GM23338 (cell line): ENCODE results near the gene VEGFB. TPM values are rescaled to one million over a fixed set of nuclear protein-coding genes. Genes with fewer than 3 reads are reported as not detected.

Experiments used
- ATAC-seq: fragments of 200-7000 bp; cut with Tn5 transposase; 3 replicates; pipeline ENCODE4 v1.9.1; 2020
- DNase-seq: peaks from one replicate; pipeline ENCODE4 v3.0.0-alpha.2; 2015; ENCODE audit warnings: low spot score
- H2AFZ ChIP-seq: fragments of 200-600 bp; sonication (generic); 2 replicates; pipeline ENCODE4 v1.8.0; 2016; ENCODE audit warnings: antibody characterized with exemption, mild to moderate bottlenecking, moderate library complexity
- H3F3A ChIP-seq: fragments of 200-600 bp; sonication (generic); replicated peaks from 2 replicates; pipeline ENCODE4 v1.8.0; 2017; ENCODE audit warnings: antibody characterized with exemption, mixed run types, low read depth
- H3K27ac ChIP-seq: fragments of 200-600 bp; sonication (generic); 2 replicates; pipeline ENCODE4 v1.6.1; 2016; ENCODE audit warnings: low read depth
- H3K27me3 ChIP-seq: fragments of 200-600 bp; sonication (generic); 2 replicates; pipeline ENCODE4 v1.8.0; 2016; ENCODE audit warnings: mild to moderate bottlenecking, mixed run types, moderate library complexity; ENCODE audit not compliant: insufficient read depth
- H3K36me3 ChIP-seq: fragments of 200-600 bp; sonication (generic); 2 replicates; pipeline ENCODE4 v1.8.0; 2016; ENCODE audit warnings: mild to moderate bottlenecking; ENCODE audit not compliant: insufficient read depth
- H3K4me1 ChIP-seq: fragments of 200-600 bp; sonication (generic); 2 replicates; pipeline ENCODE4 v1.8.0; 2016; ENCODE audit warnings: mild to moderate bottlenecking, moderate library complexity; ENCODE audit not compliant: insufficient read depth
- H3K4me2 ChIP-seq: fragments of 200-600 bp; sonication (generic); 2 replicates; pipeline ENCODE4 v1.7.1; 2017; ENCODE audit warnings: mixed run types
- H3K4me3 ChIP-seq: fragments of 200-600 bp; sonication (generic); 2 replicates; pipeline ENCODE4 v1.6.1; 2016; ENCODE audit warnings: mixed run types
- H3K79me2 ChIP-seq: fragments of 200-600 bp; sonication (generic); replicated peaks from 2 replicates; pipeline ENCODE4 v1.8.0; 2017; ENCODE audit warnings: mild to moderate bottlenecking; ENCODE audit not compliant: insufficient read depth
- H3K9me2 ChIP-seq: fragments of 200-600 bp; sonication (generic); 2 replicates; pipeline ENCODE4 v1.8.0; 2017; ENCODE audit not compliant: insufficient read depth
- H4K20me1 ChIP-seq: fragments of 200-600 bp; sonication (generic); replicated peaks from 2 replicates; pipeline ENCODE4 v1.8.0; 2017; ENCODE audit warnings: mild to moderate bottlenecking; ENCODE audit not compliant: insufficient read depth
- H3K27ac Mint-ChIP-seq: 2 replicates; pipeline ENCODE4 v1.8.0; 2020; ENCODE audit warnings: inconsistent platforms, mild to moderate bottlenecking, moderate library complexity, mixed read lengths
- H3K27me3 Mint-ChIP-seq: 3 replicates; pipeline ENCODE4 v1.8.0; 2022; ENCODE audit warnings: low read depth, mild to moderate bottlenecking, moderate library complexity, mixed read lengths, inconsistent platforms; ENCODE audit not compliant: insufficient read depth, poor library complexity
- H3K36me3 Mint-ChIP-seq: 3 replicates; pipeline ENCODE4 v1.8.0; 2021; ENCODE audit warnings: low read depth, mild to moderate bottlenecking, inconsistent platforms, moderate library complexity, mixed read lengths
- H3K4me1 Mint-ChIP-seq: 3 replicates; pipeline ENCODE4 v1.8.0; 2020; ENCODE audit warnings: mild to moderate bottlenecking, inconsistent platforms, mixed read lengths
- H3K4me3 Mint-ChIP-seq: 3 replicates; pipeline ENCODE4 v1.8.0; 2021; ENCODE audit warnings: moderate library complexity, mild to moderate bottlenecking, inconsistent platforms, mixed read lengths
- H3K9me3 Mint-ChIP-seq: 3 replicates; pipeline ENCODE4 v1.8.0; 2020; ENCODE audit warnings: moderate library complexity, mild to moderate bottlenecking, inconsistent platforms, mixed read lengths
- CREB1 ChIP-seq: fragments of 250-450 bp; sonication (Bioruptor Pico); IDR thresholded peaks from 2 replicates; pipeline ENCODE4 v1.5.0; 2020; ENCODE audit warnings: low read depth, mild to moderate bottlenecking, moderate library complexity
- EZH2 ChIP-seq: fragments of 200-600 bp; sonication (generic); IDR thresholded peaks from one replicate; pipeline ENCODE4 v1.8.0; 2017; ENCODE audit warnings: antibody characterized with exemption, mild to moderate bottlenecking, low read depth; ENCODE audit not compliant: unreplicated experiment
- EZH2phosphoT487 ChIP-seq: fragments of 200-600 bp; sonication (generic); IDR thresholded peaks from one replicate; pipeline ENCODE4 v1.8.1; 2018; ENCODE audit warnings: antibody characterized with exemption; ENCODE audit not compliant: unreplicated experiment
- JUNB ChIP-seq: IDR thresholded peaks from one replicate; pipeline ENCODE4 v1.6.1; 2016; ENCODE audit warnings: antibody characterized with exemption; ENCODE audit not compliant: unreplicated experiment
- NANOG ChIP-seq: IDR thresholded peaks from 2 replicates; pipeline ENCODE4 v1.6.1; 2016; ENCODE audit warnings: antibody characterized with exemption, borderline replicate concordance
- POLR2AphosphoS5 ChIP-seq: IDR thresholded peaks from 2 replicates; pipeline ENCODE4 v1.6.1; 2016; ENCODE audit warnings: antibody characterized with exemption, low read depth
- ZNF331 ChIP-seq: fragments of 250-450 bp; sonication (Bioruptor Pico); IDR thresholded peaks from 2 replicates; pipeline ENCODE4 v1.5.0; 2020; ENCODE audit warnings: low read depth, mild to moderate bottlenecking, moderate library complexity
- polyA plus RNA-seq: library from polyadenylated mRNA; unstranded; fragments of >200 nt; fragmentation: Nextera tagmentation; extraction: Ambion mirVana; gene quantifications from 2 replicates; pipeline ENCODE4 v1.2.1, GENCODE V29; 2016
- total RNA-seq: library from RNA; depleted of rRNA; stranded (reverse); fragments of >200 nt; shearing (Covaris generic); gene quantifications from 2 replicates; pipeline ENCODE4 v1.2.3, GENCODE V29; 2014
- TF ChIP-seq, protein P1 (sequence below), 2 experiments: fragments of 200-600 bp in 1 of 2; sonication (generic) in 1 of 2; conservative IDR thresholded peaks; 2 replicates each; pipeline versions ENCODE4 v1.5.1 to v1.6.1; 2016 to 2017; ENCODE audit warnings: antibody characterized with exemption in 2 of 2, low read depth in 2 of 2, mild to moderate bottlenecking in 2 of 2, moderate library complexity in 1 of 2

Gene VEGFB
- total and polyA plus RNA-seq, 2 experiments from 2014 or later = 20.8 to 25.8 TPM

DNA sequence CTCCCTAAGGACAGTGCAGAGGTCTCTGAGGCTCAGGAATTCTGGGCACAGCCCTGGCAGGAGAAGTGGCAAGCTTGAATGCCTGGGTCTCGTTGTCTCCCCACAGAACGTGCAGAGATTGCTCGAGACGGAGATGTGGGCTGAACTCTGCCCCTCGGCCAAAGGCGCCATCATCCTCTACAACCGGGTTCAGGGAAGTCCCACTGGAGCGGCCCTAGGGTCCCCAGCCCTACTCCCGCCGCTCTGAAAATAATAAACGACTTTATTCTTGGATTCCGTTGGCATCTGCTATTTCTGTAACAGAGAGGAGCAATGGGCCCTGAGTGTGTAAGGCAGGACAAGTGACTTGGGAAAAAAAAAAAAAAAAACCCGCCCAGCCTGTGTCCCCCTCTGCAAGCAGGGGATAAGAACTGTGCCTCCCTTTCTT is 4.6 kb upstream of the VEGFB start (continued):
- TF ChIP-seq, protein P1, sequence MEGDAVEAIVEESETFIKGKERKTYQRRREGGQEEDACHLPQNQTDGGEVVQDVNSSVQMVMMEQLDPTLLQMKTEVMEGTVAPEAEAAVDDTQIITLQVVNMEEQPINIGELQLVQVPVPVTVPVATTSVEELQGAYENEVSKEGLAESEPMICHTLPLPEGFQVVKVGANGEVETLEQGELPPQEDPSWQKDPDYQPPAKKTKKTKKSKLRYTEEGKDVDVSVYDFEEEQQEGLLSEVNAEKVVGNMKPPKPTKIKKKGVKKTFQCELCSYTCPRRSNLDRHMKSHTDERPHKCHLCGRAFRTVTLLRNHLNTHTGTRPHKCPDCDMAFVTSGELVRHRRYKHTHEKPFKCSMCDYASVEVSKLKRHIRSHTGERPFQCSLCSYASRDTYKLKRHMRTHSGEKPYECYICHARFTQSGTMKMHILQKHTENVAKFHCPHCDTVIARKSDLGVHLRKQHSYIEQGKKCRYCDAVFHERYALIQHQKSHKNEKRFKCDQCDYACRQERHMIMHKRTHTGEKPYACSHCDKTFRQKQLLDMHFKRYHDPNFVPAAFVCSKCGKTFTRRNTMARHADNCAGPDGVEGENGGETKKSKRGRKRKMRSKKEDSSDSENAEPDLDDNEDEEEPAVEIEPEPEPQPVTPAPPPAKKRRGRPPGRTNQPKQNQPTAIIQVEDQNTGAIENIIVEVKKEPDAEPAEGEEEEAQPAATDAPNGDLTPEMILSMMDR (conservative IDR thresholded peaks at IDR 0.05; ENCODE audit: low read depth in 2 of 2) = no peak
- TF ChIP-seq JUNB (no peak), POLR2AphosphoS5 (no peak), ZNF331 (CRISPR knock-in tag) (no peak), NANOG (no peak), EZH2 (no peak), CREB1 (CRISPR knock-in tag) (no peak), EZH2phosphoT487 (no peak)

DNA sequence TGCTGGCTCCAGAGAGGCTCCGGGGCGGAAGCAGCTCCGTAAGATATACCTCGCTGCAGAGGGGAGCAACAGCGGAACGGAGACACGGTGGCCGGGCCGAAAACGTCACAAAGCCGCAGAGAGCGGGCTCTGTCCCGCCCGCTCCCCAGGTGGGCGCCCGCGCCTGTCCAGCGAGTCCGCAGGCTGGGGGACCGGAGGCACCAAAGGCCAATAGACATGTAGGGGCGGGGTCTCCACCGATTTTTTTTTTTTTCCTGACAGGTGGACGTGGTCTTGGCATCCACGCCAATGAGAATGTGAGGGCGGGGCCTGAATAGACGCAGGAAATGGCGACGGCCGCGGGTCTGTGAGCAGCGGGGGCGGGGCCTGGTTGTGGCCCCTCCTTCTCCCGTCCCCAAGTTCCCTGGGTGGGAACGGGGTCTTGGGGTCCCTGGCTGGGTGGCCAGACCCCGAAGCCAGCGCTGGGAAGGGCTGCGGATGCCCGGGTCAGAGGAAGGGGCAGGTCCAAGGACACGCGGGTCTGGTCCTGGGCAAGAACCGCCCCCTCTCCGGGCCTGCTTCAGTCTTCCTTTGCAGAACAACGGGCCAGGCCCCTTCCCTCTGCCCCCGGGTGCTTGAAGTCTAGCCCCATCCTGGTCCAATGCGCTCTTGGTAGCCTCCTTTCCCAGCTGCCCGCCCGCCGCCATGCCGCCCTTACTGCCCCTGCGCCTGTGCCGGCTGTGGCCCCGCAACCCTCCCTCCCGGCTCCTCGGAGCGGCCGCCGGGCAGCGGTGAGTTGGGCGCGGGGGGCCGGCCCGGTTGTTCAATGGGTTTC is 4.0 kb upstream of the VEGFB start, which contains the start of gene DNAJC4:
TSS of gene DNAJC4 (plus strand) at position 378 of the 814 bp plus-strand sequence. CDS start at position 685, 307 bp downstream.
- H3K27ac Mint-ChIP-seq = peak within 1 kb of the TSS; percentile 73
- H3F3A ChIP-seq = peaks cover 17% of the 10 kb centered on the region
- peak within 1 kb of the TSS; percentile 80; the same call in 1 of the 2 replicates for H3K27ac ChIP-seq
- no peaks in the 10 kb centered on the region for H3K36me3 ChIP-seq
- H3K4me3 ChIP-seq = peak within 1 kb of the TSS; percentile 94
- peak within 1 kb of the TSS; percentile 96 for H3K4me2 ChIP-seq
- DNase-seq (peak; percentile 100), ATAC-seq (peak; percentile 37)
- peaks cover 25% of the 10 kb centered on the region for H3K27me3 Mint-ChIP-seq
- H3K4me1 ChIP-seq = peaks cover 17% of the 10 kb centered on the region; the same call in 1 of the 2 replicates
- H3K27me3 ChIP-seq = peaks cover 23% of the 10 kb centered on the region; the same call in 1 of the 2 replicates
- peaks cover 2% of the 10 kb centered on the region; the same call in 1 of the 2 replicates for H3K79me2 ChIP-seq
- no peaks in the 10 kb centered on the region for H3K9me2 ChIP-seq
- H3K4me3 Mint-ChIP-seq = peak within 1 kb of the TSS; percentile 83
- H2AFZ ChIP-seq = peak within 1 kb of the TSS; percentile 76; the same call in 1 of the 2 replicates
- H3K4me1 Mint-ChIP-seq = peaks cover 23% of the 10 kb centered on the region
- no peaks in the 10 kb centered on the region for H3K9me3 Mint-ChIP-seq
- H4K20me1 ChIP-seq = no peaks in the 10 kb centered on the region
- peaks cover 3% of the 10 kb centered on the region; the same call in 1 of the 3 replicates for H3K36me3 Mint-ChIP-seq
- peak; percentile 85 for TF ChIP-seq POLR2AphosphoS5
- TF ChIP-seq, protein P1 (conservative IDR thresholded peaks at IDR 0.05; ENCODE audit: low read depth in 2 of 2) = no peak
